Prostate gland (tissue), 2 donors: ENCODE data around the gene TREX2.

ENCODE experiments used
- POLR2A ChIP-seq: fragments of 450-650 bp; IDR thresholded peaks from one replicate; pipeline ENCODE4 v1.6.1; 2016; ENCODE audit warnings: antibody characterized with exemption, mild to moderate bottlenecking
- POLR2AphosphoS5 ChIP-seq: sonication (generic); formaldehyde crosslinking; IDR thresholded peaks from one replicate; pipeline ENCODE4 v1.6.1; 2017; ENCODE audit warnings: antibody characterized with exemption
- TF ChIP-seq, protein P1 (sequence below), 4 experiments: fragments of 200-600 bp in 2 of 4; fragments of 450-650 bp in 2 of 4; sonication (generic) in 2 of 4; IDR thresholded peaks; 1 replicate in 3 of 4; 2 replicates in 1 of 4; pipeline ENCODE4 v1.5.1; 2016 to 2019; ENCODE audit warnings: antibody characterized with exemption in 4 of 4, mild to moderate bottlenecking in 2 of 4, moderate library complexity in 2 of 4

DNA sequence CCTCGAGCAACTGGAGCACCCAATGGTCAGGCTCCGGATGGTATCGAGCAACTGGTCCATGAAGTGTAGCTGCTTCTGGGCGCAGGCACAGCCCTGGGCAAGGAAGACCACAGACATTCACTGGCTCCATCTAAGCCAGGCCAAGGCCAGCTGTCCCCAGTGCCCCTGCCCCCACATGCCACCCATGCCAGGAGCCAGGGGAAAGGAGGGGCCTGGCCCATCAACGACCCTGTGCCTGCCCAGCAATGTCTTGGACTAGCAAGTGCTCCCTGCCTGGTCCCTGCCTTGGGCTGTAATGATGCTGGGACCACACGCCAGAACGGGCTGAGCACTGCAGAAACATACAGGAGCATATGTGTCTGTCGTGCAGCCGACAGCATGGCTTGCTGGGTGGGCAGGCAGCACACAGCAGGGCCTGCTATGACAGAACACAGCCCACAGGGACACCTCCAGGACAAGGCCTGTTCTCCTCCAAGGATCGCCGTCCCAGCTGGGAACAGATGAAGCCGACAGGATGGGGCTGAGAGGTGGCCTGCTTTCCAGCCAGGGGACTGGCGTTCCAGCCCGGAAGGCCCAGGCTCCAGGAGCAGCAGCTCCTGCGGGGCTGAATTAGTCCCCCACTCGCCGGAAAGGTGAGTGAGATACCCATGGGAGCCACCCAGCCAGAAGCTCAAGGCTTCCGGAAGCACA, 11.4 kb upstream of the TREX2 start:
- TF ChIP-seq, protein P1, sequence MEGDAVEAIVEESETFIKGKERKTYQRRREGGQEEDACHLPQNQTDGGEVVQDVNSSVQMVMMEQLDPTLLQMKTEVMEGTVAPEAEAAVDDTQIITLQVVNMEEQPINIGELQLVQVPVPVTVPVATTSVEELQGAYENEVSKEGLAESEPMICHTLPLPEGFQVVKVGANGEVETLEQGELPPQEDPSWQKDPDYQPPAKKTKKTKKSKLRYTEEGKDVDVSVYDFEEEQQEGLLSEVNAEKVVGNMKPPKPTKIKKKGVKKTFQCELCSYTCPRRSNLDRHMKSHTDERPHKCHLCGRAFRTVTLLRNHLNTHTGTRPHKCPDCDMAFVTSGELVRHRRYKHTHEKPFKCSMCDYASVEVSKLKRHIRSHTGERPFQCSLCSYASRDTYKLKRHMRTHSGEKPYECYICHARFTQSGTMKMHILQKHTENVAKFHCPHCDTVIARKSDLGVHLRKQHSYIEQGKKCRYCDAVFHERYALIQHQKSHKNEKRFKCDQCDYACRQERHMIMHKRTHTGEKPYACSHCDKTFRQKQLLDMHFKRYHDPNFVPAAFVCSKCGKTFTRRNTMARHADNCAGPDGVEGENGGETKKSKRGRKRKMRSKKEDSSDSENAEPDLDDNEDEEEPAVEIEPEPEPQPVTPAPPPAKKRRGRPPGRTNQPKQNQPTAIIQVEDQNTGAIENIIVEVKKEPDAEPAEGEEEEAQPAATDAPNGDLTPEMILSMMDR (IDR thresholded peaks at IDR 0.05) = no peak
- TF ChIP-seq POLR2A = no peak
- TF ChIP-seq POLR2AphosphoS5 = no peak
